ENCODE data around the gene COL4A3. TPM values are rescaled to one million over a fixed set of nuclear protein-coding genes. Genes with fewer than 3 reads are reported as not detected.

COL4A3 gene
- total RNA-seq = 1 to 10 TPM; 1.7 to 2.4 TPM
- 0.71 TPM for polyA plus RNA-seq (2013, experiment 1 of 2)
- 0.33 TPM for polyA plus RNA-seq (2013, experiment 2 of 2)
- long read RNA-seq, experiment 1, partial matches to known transcripts = 1 of 1 reads
- long read RNA-seq, experiment 1, other reads (novel, unspliced or antisense) = 0 of 1 reads
- long read RNA-seq, experiment 2, partial matches to known transcripts = 2 of 4 reads
- long read RNA-seq, experiment 2, other reads (novel, unspliced or antisense) = 2 of 4 reads
- long read RNA-seq, experiment 3, partial matches to known transcripts = 1 of 6 reads
- long read RNA-seq, experiment 3, other reads (novel, unspliced or antisense) = 5 of 6 reads
- long read RNA-seq, experiment 4 = 0 reads

GRCh38 chr2:227163998-227164762 is at the start of gene COL4A3, which contains the start of gene COL4A4:
Gene COL4A3, plus strand, starts transcription at chr2:227164624. Its CDS starts 103 bp downstream, at chr2:227164727.
Gene COL4A4, minus strand, starts transcription at chr2:227164205. Its CDS starts 16,722 bp downstream, at chr2:227147483.
- H3K27me3 ChIP-seq (ENCODE audit: control insufficient read depth, insufficient read depth, low read length, poor library complexity, severe bottlenecking) = peaks cover 36% of the 10 kb centered on the region
- WGBS, 2 experiments (ENCODE audit: insufficient coverage in 1 of 2, insufficient read length in 1 of 2) = 0% methylated on average over 77 of the region's 77 CpGs; no CpG with 5 or more reads in 1 of the 2 experiments
- H3K27me3 Mint-ChIP-seq (ENCODE audit: insufficient read depth) = peaks cover 45% of the 10 kb centered on the region

GRCh38 chr2:227115761-227116160 is 48.7 kb upstream of the COL4A3 start:
- no peaks in the 10 kb centered on the region for H3K27me3 ChIP-seq (ENCODE audit: control insufficient read depth, insufficient read depth, low read length, poor library complexity, severe bottlenecking)
- no peaks in the 10 kb centered on the region for H3K36me3 ChIP-seq (ENCODE audit: control insufficient read depth, insufficient read depth, low read length)
- H3K9ac ChIP-seq (ENCODE audit: extremely low read depth, low read length, poor library complexity, severe bottlenecking) = no peak overlapping the region
- no peak overlapping the region for H3K27ac Mint-ChIP-seq
- no peak for TF ChIP-seq CTCF (conservative IDR thresholded peaks at IDR 0.05)
- WGBS, 2 experiments (ENCODE audit: insufficient coverage in 1 of 2, insufficient read length in 1 of 2) = 90 to 98% methylated on average over 3 to 5 of the region's 5 CpGs
- no peak overlapping the region for H3K4me3 Mint-ChIP-seq
- no peak overlapping the region for H3K27ac ChIP-seq (ENCODE audit: low read depth, low read length)
- no peak for DNase-seq
- no peaks in the 10 kb centered on the region for H3K27me3 Mint-ChIP-seq (ENCODE audit: insufficient read depth)
- no peaks in the 10 kb centered on the region for H3K4me1 ChIP-seq (ENCODE audit: control insufficient read depth, insufficient read depth, low read length)
- H3K9me3 ChIP-seq (ENCODE audit: control insufficient read depth, low read length) = no peaks in the 10 kb centered on the region
- H3K36me3 Mint-ChIP-seq (ENCODE audit: low read depth) = no peaks in the 10 kb centered on the region
- H3K4me1 Mint-ChIP-seq = peaks cover 6% of the 10 kb centered on the region
- no peaks in the 10 kb centered on the region for H3K9me3 Mint-ChIP-seq
- H3K4me3 ChIP-seq (ENCODE audit: low read length) = no peak overlapping the region

More at GRCh38 chr2:227163998-227164762, at the start of gene COL4A3, which contains the start of gene COL4A4:
- H3K4me1 ChIP-seq (ENCODE audit: control insufficient read depth, insufficient read depth, low read length) = peaks cover 9% of the 10 kb centered on the region
- no peak within 1 kb of the TSS for H3K9ac ChIP-seq (ENCODE audit: extremely low read depth, low read length, poor library complexity, severe bottlenecking)
- Mint-ChIP-seq H3K36me3 (ENCODE audit: low read depth) (no peaks in the 10 kb centered on the region), H3K4me1 (peaks cover 41% of the 10 kb centered on the region), H3K4me3 (peak within 1 kb of the TSS; percentile 64), H3K9me3 (peaks cover 10% of the 10 kb centered on the region), H3K27ac (peak within 1 kb of the TSS; percentile 68)
- peak; percentile 81 for DNase-seq
- H3K36me3 ChIP-seq (ENCODE audit: control insufficient read depth, insufficient read depth, low read length) = no peaks in the 10 kb centered on the region
- peaks cover 6% of the 10 kb centered on the region for H3K9me3 ChIP-seq (ENCODE audit: control insufficient read depth, low read length)
- peak within 1 kb of the TSS; percentile 75 for H3K4me3 ChIP-seq (ENCODE audit: low read length)
- TF ChIP-seq CTCF (conservative IDR thresholded peaks at IDR 0.05) = no peak
- H3K27ac ChIP-seq (ENCODE audit: low read depth, low read length) = no peak within 1 kb of the TSS

- Mint-ChIP-seq H3K36me3 (ENCODE audit: low read depth) (no peaks in the 10 kb centered on the region), H3K4me1 (peaks cover 6% of the 10 kb centered on the region), H3K27me3 (ENCODE audit: insufficient read depth) (no peaks in the 10 kb centered on the region), H3K4me3 (no peak overlapping the region), H3K9me3 (no peaks in the 10 kb centered on the region), H3K27ac (no peak overlapping the region)
- H3K27ac ChIP-seq (ENCODE audit: low read depth, low read length) = no peak overlapping the region
- no peaks in the 10 kb centered on the region for H3K36me3 ChIP-seq (ENCODE audit: control insufficient read depth, insufficient read depth, low read length)
- H3K4me3 ChIP-seq (ENCODE audit: low read length) = no peak overlapping the region
- H3K4me1 ChIP-seq (ENCODE audit: control insufficient read depth, insufficient read depth, low read length) = no peaks in the 10 kb centered on the region
- TF ChIP-seq CTCF (conservative IDR thresholded peaks at IDR 0.05) = no peak
- no peaks in the 10 kb centered on the region for H3K27me3 ChIP-seq (ENCODE audit: control insufficient read depth, insufficient read depth, low read length, poor library complexity, severe bottlenecking)
- no peak for DNase-seq
- WGBS, 2 experiments (ENCODE audit: insufficient coverage in 1 of 2, insufficient read length in 1 of 2) = 90% methylated on average over 1 of the region's 1 CpG; no CpG with 5 or more reads in 1 of the 2 experiments
- H3K9me3 ChIP-seq (ENCODE audit: control insufficient read depth, low read length) = no peaks in the 10 kb centered on the region
- no peak overlapping the region for H3K9ac ChIP-seq (ENCODE audit: extremely low read depth, low read length, poor library complexity, severe bottlenecking)
Measured at GRCh38 chr2:227117027-227117426, 47.4 kb upstream of the COL4A3 start.
